ENCODE data around the gene NRXN3. TPM values are rescaled to one million over a fixed set of nuclear protein-coding genes. Genes with fewer than 3 reads are reported as not detected.

Gene NRXN3
- polyA plus RNA-seq, 1 donor from 2014 or later, result 110 TPM

GRCh38 chr14:79548836-79549235 lies 1378.7 kb downstream of the NRXN3 start:
- H4K20me1 ChIP-seq (ENCODE audit: insufficient read depth), result no peaks in the 10 kb centered on the region
- H3F3A ChIP-seq (ENCODE audit: insufficient read depth, low read length, poor library complexity, severe bottlenecking), result no peaks in the 10 kb centered on the region
- H3K27me3 ChIP-seq (ENCODE audit: insufficient read depth, low read depth, low read length), result no peaks in the 10 kb centered on the region
- no peak for TF ChIP-seq EZH2 (IDR thresholded peaks at IDR 0.05; ENCODE audit: borderline replicate concordance, insufficient read depth, low read length, poor library complexity, severe bottlenecking)
- TF ChIP-seq TAF1 (IDR thresholded peaks at IDR 0.05; ENCODE audit: low read depth), result no peak
- TF ChIP-seq MXI1 (conservative IDR thresholded peaks at IDR 0.05; ENCODE audit: poor library complexity, severe bottlenecking), result no peak
- no peak for TF ChIP-seq RAD21 (conservative IDR thresholded peaks at IDR 0.05)
- no peak for TF ChIP-seq POLR2AphosphoS5 (IDR thresholded peaks at IDR 0.05)
- no peak for TF ChIP-seq SMC3 (conservative IDR thresholded peaks at IDR 0.05; ENCODE audit: poor library complexity)
- no peaks in the 10 kb centered on the region for H3K36me3 ChIP-seq (ENCODE audit: insufficient read depth, low read length)
- no peak overlapping the region for H3K9ac ChIP-seq (ENCODE audit: low read length)
- H3K79me2 ChIP-seq (replicated peaks; ENCODE audit: insufficient read depth, low read length), result peaks cover 3% of the 10 kb centered on the region
- H2AFZ ChIP-seq (ENCODE audit: low read depth, low read length), result no peak overlapping the region
- H3K27ac ChIP-seq (ENCODE audit: low read length), result no peak overlapping the region
- no peaks in the 10 kb centered on the region for H3K9me2 ChIP-seq (ENCODE audit: insufficient read depth, low read length)
- no peaks in the 10 kb centered on the region for H3K9me3 ChIP-seq (ENCODE audit: low read length)
- no peak overlapping the region for H3K4me3 ChIP-seq (ENCODE audit: low read length)
- no peak overlapping the region for H3K4me2 ChIP-seq (ENCODE audit: low read length)

- peaks cover 3% of the 10 kb centered on the region for H3K79me2 ChIP-seq (replicated peaks; ENCODE audit: insufficient read depth, low read length)
- H3K36me3 ChIP-seq (ENCODE audit: insufficient read depth, low read length), result no peaks in the 10 kb centered on the region
- H4K20me1 ChIP-seq (ENCODE audit: insufficient read depth), result no peaks in the 10 kb centered on the region
- H2AFZ ChIP-seq (ENCODE audit: low read depth, low read length), result no peak overlapping the region
- H3K4me2 ChIP-seq (ENCODE audit: low read length), result no peak overlapping the region
- no peak overlapping the region for H3K4me3 ChIP-seq (ENCODE audit: low read length)
- no peaks in the 10 kb centered on the region for H3K9me2 ChIP-seq (ENCODE audit: insufficient read depth, low read length)
- no peaks in the 10 kb centered on the region for H3K9me3 ChIP-seq (ENCODE audit: low read length)
- H3K27ac ChIP-seq (ENCODE audit: low read length), result no peak overlapping the region
- no peaks in the 10 kb centered on the region for H3F3A ChIP-seq (ENCODE audit: insufficient read depth, low read length, poor library complexity, severe bottlenecking)
- TF ChIP-seq POLR2AphosphoS5 (IDR thresholded peaks at IDR 0.05) (no peak), EP300 (conservative IDR thresholded peaks at IDR 0.05; ENCODE audit: poor library complexity, severe bottlenecking) (no peak), EZH2 (IDR thresholded peaks at IDR 0.05; ENCODE audit: borderline replicate concordance, insufficient read depth, low read length, poor library complexity, severe bottlenecking) (no peak), REST (IDR thresholded peaks at IDR 0.05; ENCODE audit: borderline replicate concordance) (no peak), CTCF (IDR thresholded peaks at IDR 0.05; ENCODE audit: poor library complexity, severe bottlenecking) (no peak), SMC3 (conservative IDR thresholded peaks at IDR 0.05; ENCODE audit: poor library complexity) (no peak), RAD21 (conservative IDR thresholded peaks at IDR 0.05) (no peak), TAF1 (IDR thresholded peaks at IDR 0.05; ENCODE audit: low read depth) (no peak), MXI1 (conservative IDR thresholded peaks at IDR 0.05; ENCODE audit: poor library complexity, severe bottlenecking) (no peak)
- H3K9ac ChIP-seq (ENCODE audit: low read length), result no peak overlapping the region
- no peaks in the 10 kb centered on the region for H3K27me3 ChIP-seq (ENCODE audit: insufficient read depth, low read depth, low read length)
Observed at GRCh38 chr14:79549515-79549914, 1379.3 kb downstream of the NRXN3 start.
